HG03469 (cell line): ENCODE results near the gene ZNF106.

Experiments used
- ATAC-seq: cut with Tn5 transposase; IDR thresholded peaks from one replicate; pipeline ENCODE4 v1.9.1; 2021; ENCODE audit warnings: mild to moderate bottlenecking, moderate library complexity, moderate number of reproducible peaks; ENCODE audit not compliant: unreplicated experiment

The ZNF106 gene

DNA sequence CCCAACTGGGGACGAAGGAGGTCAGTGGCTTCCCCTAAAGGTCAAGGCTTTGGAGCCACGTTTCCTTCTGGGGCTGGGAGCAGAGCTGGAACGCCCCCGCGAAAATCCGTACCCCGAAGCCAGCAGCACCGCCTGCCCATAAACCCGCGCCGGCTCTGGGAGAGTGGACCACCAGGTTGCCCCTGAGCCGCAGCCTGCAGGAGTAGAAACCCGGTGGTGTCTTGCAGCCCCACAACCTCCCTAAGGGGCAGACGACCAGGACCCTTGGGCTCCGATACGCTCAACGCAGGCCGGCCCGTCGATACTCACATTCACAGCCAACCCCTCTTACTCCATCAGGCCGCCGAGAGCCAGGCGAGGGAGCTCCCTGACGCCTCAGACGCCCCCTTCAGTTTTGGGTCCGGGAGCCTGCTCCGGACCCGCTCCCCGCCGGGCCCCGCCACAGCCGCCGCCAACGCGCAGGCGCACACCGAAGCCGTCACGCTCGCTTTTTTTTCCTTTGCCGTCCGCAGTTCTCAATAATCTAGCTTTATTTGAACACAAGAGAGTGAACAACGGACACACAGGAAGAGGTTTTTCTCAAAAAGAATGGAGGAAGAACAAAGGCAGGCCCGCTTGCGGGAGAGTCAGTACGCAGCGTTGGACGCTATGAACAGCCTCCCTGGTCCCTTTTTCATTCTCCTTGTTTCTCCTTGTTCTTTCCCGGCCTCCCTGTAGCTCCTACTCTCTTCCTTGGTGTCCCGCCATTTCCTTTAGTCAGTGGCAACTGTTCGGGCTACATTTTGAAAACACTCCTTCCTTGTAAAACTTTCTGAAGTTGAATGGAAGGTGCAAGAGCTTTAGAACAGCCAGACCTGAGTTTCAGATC lies at the start of gene ZNF106:
Gene ZNF106, minus strand, starts transcription at position 471 of the 868 bp plus-strand sequence. CDS start 18,852 bp downstream, outside the sequence.
- no peak for ATAC-seq

DNA sequence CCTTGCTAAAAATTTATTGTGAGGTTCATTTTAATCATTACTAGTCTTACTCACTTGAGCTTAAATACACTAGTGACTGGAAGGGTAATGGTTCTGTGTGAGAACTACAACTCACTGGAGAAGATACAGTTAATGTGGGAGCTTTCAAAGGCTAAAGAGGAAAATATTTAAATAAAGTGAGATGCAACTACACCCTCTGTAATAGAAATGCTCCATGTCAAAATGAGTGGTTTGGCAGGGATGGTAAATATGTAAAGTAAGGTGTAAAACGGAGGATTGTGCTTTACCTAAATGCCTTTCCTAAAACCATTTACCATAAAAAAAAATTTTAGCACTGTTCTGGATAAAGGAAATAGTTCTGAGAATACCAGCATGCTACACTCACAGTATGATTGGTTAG lies 42.3 kb upstream of the ZNF106 start:
- ATAC-seq, result no peak

DNA sequence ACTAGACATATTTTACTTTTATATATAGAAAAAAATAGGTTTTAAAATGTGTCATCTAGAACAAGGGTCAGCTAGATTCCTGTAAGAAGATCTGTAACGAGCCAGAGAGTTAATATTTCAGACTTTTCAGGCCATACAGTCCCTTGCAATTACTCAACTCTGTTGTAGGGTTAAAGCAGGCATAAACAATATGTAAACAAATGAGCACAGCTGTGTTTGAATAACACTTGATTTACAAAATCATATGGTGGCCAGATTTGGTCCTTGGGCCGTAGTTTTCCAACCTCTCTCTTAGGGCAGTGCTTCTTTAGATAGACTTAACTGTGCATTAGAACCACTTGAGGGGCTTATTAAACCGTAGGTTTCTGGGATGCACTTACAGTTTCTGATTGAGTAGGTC lies 38.0 kb upstream of the ZNF106 start:
- no peak for ATAC-seq

DNA sequence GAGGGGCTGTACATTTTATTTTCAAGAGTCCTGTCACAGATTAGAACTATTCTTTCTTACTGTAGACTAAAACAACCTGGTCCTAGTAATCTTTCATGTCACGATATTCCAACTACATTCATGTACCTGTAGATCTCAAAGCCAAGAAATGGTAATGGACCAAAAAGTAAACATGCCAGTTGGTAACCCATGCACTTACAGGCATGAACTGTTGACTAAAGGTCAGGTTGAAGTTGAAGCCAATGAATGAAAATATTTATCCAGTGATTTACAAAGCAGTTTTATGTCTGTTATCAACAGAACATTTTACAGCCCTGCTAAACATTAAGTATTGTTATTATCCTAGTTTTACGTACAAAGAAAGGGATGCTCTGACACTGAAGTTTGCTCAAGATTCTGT lies 32.4 kb upstream of the ZNF106 start:
- ATAC-seq, result no peak

DNA sequence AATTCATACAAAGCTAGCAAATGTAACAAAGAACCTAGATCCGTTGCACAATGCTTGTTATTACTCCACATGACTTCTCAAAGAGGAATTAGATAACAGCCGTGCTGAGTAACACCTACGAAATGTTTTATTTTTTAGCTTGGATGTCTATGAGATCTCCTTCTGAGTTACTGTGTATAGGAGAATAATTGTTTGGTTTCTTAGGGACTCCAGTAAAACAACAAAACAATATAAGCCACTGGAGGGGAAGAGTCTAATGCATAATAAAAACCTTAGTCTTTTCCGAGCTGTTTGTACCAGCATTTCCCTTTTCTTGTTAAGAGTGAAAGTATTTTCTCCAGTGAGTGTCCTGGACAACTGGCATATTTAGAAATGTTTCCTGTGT lies 20.1 kb upstream of the ZNF106 start:
- no peak for ATAC-seq

DNA sequence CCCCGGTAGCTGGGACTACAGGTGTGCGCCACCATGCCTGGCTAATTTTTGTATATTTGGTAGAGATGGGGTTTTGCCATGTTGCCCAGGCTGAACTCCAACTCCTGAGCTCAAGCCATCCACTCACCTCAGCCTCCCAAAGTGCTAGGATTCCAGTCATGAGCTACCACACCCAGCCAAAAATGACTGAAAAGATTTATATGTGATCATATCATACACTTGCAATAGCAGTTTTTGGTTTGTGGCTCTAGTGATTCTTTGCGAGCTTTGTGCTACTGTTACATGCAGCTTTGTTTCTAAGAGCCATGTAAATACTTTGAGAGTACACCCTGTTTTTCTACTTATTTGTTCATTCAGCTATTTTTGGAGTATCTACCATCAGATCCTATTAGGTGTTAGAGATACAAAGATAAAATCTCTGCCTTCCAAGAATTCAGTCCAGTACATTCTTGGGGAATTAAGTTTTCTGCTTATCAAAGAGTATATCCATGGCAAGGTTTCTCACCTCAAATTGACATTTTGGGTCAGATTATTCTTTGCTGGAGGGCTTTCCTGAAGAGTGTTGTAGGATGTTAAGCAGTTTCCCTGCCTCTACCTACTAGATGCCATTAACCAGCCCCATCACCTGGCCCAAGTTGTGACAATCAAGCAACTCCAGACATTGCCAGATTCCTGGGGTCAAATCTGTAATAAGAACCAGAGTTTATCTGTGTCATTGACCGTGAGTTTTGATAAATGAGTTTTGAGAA lies 19.5 kb upstream of the ZNF106 start:
- no peak for ATAC-seq

DNA sequence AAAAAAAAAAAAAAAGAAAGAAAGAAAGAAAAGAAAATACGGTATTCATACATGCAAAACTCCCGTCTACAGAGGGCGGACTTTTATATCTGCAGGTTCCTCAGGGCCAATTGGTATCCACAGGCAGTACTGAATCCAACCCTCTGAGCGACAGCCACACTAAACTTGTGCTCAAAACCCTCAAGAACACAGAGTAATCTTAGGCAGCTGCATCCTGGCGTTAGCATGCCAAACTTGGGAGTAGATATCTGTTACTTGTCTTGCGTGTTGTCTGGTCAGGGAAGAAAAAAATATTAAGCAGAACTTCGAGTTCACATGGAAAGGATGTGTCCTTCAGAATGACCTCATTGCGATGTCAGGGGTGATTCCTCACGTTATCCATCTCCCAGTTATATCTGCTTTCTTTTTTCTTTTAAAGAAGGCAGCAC lies 17.3 kb upstream of the ZNF106 start:
- ATAC-seq, result no peak

DNA sequence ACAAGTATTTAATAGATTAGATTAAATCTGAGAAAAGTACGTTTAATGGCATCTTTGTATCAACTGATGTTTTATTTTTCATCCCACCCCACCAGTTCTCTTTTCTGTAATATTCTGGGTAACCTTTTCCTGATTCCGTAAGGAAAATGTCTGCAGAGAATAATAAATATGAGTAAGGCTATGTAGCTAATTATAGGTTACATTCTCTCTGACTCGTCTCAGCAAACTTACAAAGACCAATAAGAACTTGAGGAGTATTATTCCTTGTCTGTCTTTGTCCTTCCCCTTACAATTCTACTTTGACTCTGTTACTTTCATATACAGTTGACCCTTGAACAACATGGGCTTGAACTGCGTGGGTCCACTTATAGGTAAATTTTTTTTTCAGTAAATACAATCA lies 16.6 kb upstream of the ZNF106 start:
- no peak for ATAC-seq

DNA sequence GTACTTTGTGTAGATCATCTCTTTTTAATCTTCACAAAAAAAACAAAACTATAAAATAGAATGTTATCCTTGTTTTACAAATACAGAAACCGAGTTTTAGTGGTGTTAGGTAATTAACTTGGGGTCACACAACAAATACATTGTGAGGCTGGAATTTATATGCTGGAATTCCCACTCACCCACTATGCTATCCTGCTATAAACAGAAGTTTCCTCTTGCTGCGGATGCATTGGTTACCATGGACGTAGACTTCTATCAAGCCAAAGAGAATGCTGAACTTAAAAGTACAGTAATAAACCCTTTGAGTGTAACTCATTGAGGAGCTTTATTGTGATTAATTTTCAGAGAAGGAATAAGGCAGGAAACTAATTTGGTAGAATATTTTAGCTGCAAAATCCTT lies 13.7 kb upstream of the ZNF106 start:
- ATAC-seq, result peak; percentile 5

DNA sequence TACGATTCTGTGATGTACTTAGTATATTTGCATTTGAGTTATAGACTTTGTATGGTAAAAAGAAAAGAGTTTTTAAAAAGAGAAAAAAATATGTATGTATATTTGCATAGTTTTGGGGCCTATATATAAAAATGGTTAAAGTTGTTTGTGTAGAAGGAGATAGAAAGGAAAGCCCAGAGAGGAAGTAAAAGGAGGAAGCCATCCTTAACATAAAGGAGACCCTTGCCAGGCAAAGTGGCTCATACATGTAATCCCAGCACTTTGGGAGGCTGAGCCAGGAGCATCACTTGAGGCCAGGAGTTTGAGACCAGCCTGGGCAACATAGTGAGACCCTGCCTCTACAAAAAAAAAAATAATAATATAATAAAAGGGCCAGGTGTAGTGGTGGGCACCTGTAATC lies 12.9 kb upstream of the ZNF106 start:
- ATAC-seq, result no peak

DNA sequence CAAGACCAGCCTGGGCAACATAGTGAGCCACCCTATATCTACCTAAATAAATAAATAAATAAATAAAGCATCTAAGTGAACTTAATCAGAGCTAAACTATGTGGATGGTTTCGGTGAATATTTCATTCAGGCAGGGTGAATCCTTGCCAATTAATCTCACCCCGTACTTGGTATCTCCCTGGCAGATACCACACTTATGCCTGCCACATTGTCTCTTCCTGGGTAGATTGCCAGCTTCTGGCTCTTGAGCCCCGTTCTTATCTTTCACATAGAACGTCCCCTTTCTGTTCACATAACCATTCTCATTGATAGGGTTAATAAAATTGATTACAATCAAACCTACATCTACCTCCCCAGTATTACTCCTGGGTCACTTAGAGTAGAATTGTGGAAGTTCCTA lies 11.5 kb upstream of the ZNF106 start:
- ATAC-seq, result no peak

DNA sequence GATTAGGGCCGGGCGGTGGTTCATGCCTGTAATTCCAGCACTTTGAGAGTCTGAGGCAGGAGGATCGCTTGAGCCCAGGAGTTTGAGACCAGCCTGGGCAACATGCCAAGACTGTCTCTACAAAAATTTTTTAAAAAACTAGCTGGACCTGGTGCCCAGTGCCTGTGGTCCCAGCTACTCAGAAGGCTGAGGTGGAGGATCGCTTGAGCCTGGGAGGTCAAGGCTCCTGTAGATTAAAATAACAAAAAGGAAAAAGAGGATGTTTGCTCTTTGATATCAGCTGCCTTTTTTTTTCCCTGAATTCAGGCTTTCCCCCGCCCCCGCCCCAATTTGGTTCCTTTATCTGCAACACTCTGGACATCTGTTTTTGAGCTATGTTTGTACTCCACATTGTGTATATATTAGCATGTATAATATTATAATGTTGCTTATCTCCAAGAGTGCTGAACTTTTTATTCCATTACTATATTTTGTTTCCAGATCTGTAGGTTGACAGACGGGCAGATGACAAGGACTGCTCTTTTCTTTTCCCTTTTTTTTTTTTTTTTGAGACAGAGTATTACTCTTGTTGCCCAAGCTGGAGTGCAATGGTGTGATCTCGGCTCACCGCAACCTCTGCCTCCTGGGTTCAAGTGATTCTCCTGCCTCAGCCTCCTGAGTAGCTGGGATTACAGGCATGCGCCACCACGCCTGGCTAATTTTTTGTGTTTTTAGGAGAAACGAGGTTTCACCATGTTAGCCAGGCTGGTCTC lies 9.1 kb upstream of the ZNF106 start:
- ATAC-seq, result no peak

DNA sequence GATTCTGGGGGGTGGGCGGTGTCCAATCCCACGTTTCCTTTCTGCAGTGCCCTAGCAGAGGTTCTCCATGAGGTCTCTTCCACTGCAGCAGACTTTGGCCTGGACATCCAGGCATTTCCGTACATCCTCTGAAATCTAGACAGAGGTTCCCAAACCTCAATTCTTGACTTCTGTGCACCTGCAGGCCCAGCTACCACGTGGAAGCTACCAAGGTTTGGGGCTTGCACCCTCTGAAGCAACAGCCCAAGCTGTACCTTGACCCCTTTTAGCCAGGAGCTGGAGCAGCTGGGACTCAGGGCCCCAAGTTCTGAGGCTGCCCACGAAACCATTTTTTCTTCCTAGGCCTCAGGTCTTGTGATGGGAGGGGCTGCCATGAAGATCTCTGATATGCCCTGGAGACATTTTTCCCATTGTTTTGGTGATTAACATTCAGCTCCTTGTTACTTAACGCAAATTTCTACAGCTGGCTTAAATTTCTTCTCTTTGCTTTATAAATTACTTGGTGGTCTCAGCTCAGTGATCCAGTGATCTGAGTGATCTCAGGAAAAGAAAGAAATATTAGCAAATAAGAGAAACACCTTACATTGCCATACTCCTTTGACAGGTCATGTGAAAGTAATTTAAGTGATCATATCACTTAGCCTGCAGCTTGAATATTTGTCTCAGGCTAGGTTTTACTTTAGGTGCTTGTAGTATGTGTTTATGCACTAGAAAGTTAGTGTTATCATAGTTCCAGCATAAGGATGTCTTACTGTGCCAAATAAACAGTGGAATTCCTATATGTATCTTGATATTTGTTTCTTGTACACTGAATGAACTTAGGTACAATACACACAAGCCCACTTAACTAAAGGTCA lies 7.5 kb upstream of the ZNF106 start:
- ATAC-seq, result no peak

DNA sequence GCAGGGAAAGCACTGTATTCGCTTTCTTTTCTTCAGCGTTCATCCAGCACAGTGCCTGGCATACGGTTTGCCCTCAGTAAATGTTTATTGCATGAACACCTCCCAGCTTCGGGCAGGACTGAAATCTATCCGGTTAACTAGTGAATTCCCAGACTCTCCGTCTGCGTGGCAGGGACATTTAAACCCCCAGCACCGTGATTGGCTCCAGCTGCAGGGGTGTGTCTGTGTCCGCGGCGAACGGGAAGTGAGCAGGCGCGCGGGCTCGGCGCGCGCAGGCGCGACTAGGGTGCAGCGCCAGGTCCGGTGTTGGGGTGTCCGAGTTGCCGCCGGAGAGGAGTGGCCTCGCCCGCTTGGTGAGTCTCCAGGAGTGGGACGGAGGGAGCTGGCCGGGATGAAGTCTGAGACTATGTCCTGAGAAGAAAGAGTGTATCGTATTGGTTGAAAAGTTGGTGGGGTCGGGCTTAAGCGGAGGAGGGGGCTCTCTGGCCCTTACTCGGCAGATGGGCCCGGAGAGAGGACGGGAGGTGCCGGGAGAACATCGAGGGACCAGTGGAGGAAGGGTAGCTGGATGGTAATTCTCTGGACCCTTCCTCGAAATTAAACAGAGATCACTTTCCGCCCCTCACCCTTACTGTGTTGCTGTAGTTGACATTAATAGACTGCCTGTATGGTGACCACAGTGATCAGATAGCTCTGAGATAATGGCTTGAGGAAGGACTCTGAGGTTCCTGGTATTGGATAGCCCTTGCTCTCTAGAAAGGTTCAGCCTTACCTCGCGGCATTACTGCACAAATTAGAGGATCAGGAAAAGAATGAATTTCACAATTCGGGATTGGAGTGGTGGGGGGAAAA lies 4.6 kb upstream of the ZNF106 start, which contains the start of gene SNAP23:
Gene SNAP23, plus strand, starts transcription at position 274 of the 852 bp plus-strand sequence. CDS start 16,213 bp downstream, outside the sequence.
- peak; percentile 65 for ATAC-seq

DNA sequence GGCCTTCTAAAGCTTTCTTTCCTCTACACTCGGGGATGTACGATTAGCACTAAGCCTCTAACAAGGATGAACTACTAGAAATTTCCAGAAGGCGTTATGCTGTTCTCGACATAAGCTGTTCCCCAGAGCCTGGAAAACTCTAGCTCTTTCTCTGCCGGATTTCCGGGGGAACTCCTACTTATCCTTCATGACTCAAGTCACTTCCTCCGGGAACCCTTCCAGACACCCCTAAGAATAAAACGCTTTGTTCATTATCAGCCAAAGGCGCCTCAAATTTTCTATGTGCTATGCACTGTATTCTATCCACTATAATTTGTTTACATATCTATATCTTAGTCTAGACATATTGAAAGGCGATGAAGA lies 4.0 kb upstream of the ZNF106 start:
- no peak for ATAC-seq

DNA sequence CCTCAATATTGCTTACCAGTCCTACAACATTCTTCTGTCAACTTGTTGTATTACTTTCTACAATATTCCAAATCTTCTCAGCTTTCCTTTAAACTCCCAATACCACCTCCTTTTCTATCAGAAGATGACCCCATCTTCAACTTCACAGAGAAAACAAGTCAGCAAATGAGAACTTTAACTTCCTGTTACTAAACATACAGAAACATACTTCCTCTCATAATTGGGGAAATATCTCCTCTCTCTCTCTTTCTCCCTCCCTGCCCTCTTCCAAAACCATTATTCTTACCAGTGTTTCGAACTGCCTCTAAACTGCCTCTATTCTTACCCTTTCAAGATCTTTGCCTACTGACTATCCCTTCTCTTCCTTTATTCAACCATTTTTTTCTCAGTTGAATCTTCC lies 2.7 kb upstream of the ZNF106 start:
- ATAC-seq, result no peak

DNA sequence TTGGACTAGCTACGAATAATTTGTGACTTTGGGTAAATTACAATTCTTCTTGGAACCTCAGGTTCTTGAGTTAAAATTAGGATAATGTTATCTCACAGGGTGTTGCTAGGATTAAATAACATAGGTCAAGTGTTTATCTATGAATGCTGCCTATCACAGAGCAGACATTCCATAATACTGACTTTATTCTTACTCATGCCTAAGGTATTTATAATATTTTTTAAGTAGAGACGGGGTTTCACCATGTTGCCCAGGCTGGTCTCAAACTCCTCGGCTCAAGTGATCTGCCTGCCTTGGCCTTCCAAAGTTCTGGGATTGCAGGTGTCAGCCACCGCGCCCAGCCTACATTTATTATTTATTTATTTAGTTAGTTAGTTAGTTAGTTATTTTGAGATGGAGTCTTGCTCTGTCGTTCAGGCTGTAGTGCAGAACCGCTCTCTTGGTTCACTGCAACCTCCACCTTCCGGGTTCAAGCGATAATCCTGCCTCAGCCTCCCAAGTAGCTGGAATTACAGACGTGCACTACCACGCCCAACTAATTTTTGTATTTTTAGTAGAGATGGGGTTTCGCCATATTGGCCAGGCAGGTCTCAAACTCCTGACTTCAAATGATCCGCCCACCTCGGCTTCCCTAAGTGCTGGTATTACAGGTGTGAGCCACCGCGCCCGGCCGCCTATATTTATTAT lies 741 bp upstream of the ZNF106 start:
- ATAC-seq, result no peak

DNA sequence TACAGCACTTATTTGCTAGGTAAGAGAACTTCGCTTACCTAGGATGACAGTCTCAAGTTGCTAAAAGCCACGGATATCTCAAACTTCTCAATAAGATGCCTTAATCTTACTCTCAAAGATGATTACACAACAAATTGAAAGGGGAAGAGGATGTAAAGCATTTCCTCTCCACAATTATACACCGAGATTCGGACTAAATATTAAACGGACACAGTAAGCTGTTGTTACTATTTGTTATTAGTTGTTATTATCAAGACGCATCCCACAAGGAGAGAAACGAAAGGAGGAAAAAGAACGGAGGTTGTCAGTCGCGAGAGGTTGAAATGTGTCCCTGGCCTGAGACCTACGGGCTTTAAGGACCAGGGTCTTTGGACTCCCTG lies 660 bp downstream of the ZNF106 start:
- no peak for ATAC-seq

DNA sequence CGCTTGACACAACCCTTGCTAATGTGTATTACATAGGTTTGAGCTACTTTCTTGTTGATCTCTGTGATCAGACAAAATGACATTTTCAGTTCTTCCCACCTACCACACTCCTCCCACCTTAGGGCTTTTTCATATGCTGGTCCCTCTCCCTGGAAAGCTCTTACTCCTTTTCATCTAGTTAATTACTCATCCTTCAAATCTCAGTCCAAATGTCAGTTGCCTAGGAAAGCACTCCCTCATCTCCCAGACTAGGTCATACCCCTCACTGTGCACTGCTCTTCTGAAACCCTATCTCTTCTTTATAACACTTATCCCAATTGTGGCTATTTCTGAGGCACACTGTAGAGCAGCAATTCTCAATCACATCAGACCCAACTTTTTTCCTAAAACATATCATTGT lies 7.3 kb downstream of the ZNF106 start:
- ATAC-seq, result no peak
